ENCODE measurements around the gene ADGRG7.

- TF ChIP-seq CTCF (IDR thresholded peaks at IDR 0.05) (no peak), POLR2A (IDR thresholded peaks at IDR 0.05) (no peak), EP300 (IDR thresholded peaks at IDR 0.05; ENCODE audit: low read depth) (no peak), POLR2AphosphoS5 (IDR thresholded peaks at IDR 0.05) (no peak)
Measured at GRCh38 chr3:100584101-100584660, 25.2 kb upstream of the ADGRG7 start.

Data from transverse colon (tissue), 4 donors.